Activated T-cell treated with anti-CD3 and anti-CD28 coated beads for 1 hour (primary cell): ENCODE results near the gene MYOCD.

ENCODE experiments used
- DNase-seq: peaks from one replicate; pipeline ENCODE4 v3.0.0-alpha.2; 2020; ENCODE audit warnings: low read depth

MYOCD gene

GRCh38 chr17:12712941-12713340 lies 47.3 kb downstream of the MYOCD start:
- DNase-seq: no peak

GRCh38 chr17:12719948-12720347 lies 54.3 kb downstream of the MYOCD start:
- DNase-seq: no peak

GRCh38 chr17:12721581-12721980 lies 55.9 kb downstream of the MYOCD start:
- DNase-seq: no peak

- DNase-seq: no peak
Observed at GRCh38 chr17:12722282-12722681, 56.6 kb downstream of the MYOCD start.

GRCh38 chr17:12726131-12726530 lies 60.4 kb downstream of the MYOCD start:
- no peak for DNase-seq

GRCh38 chr17:12727076-12727760 lies 61.5 kb downstream of the MYOCD start:
- DNase-seq: no peak

GRCh38 chr17:12727881-12728280 lies 62.2 kb downstream of the MYOCD start:
- no peak for DNase-seq

GRCh38 chr17:12729086-12729485 lies 63.4 kb downstream of the MYOCD start:
- no peak for DNase-seq

GRCh38 chr17:12730421-12730820 lies 64.7 kb downstream of the MYOCD start:
- no peak for DNase-seq

- DNase-seq: no peak
Observed at GRCh38 chr17:12730931-12731521, 65.3 kb downstream of the MYOCD start.

GRCh38 chr17:12731839-12732238 lies 66.1 kb downstream of the MYOCD start:
- no peak for DNase-seq

GRCh38 chr17:12732366-12732765 lies 66.7 kb downstream of the MYOCD start:
- DNase-seq: no peak

- DNase-seq: no peak
Observed at GRCh38 chr17:12734926-12735325, 69.2 kb downstream of the MYOCD start.

- DNase-seq: no peak
Observed at GRCh38 chr17:12735517-12735916, 69.8 kb downstream of the MYOCD start.

GRCh38 chr17:12736526-12736925 lies 70.8 kb downstream of the MYOCD start:
- no peak for DNase-seq

- no peak for DNase-seq
Observed at GRCh38 chr17:12737740-12738469, 72.2 kb downstream of the MYOCD start.

GRCh38 chr17:12738624-12739023 lies 72.9 kb downstream of the MYOCD start:
- DNase-seq: no peak

GRCh38 chr17:12739500-12739899 lies 73.8 kb downstream of the MYOCD start:
- DNase-seq: no peak

GRCh38 chr17:12743046-12743445 lies 77.4 kb downstream of the MYOCD start:
- DNase-seq: no peak

GRCh38 chr17:12744298-12744697 lies 78.6 kb downstream of the MYOCD start:
- DNase-seq: no peak

- DNase-seq: no peak
Observed at GRCh38 chr17:12744786-12745185, 79.1 kb downstream of the MYOCD start.

- no peak for DNase-seq
Observed at GRCh38 chr17:12745486-12745885, 79.8 kb downstream of the MYOCD start.

- DNase-seq: no peak
Observed at GRCh38 chr17:12756786-12757185, 91.1 kb downstream of the MYOCD start.
